Pancreas (tissue), 10 donors: ENCODE measurements around the gene NOG. TPM values are rescaled to one million over a fixed set of nuclear protein-coding genes. Genes with fewer than 3 reads are reported as not detected.

ENCODE experiments used
- ATAC-seq, 4 donors: fragments of 200-7000 bp; cut with Tn5 transposase; one replicate each; pipeline versions ENCODE4 v1.8.0 to v1.9.1; 2020; ENCODE audit warnings: mild to moderate bottlenecking in 4 of 4, moderate library complexity in 4 of 4
- DNase-seq, 6 donors: peaks; one replicate each; pipeline ENCODE4 v3.0.0-alpha.2; 2020
- FAIRE-seq: peaks from 2 replicates; lab custom pipeline; 2012; peaks lifted over from hg19 to GRCh38; lab: Jason Lieb, UNC
- H3K27ac ChIP-seq, 4 donors: fragments of 200-600 bp; sonication (generic); 1 replicate in 3 of 4; 2 replicates in 1 of 4; pipeline versions ENCODE4 v1.5.0 to v1.8.0; 2020
- H3K27me3 ChIP-seq, 4 donors: fragments of 200-600 bp; one replicate each; pipeline ENCODE4 v1.8.0; 2021
- H3K36me3 ChIP-seq, 3 donors: fragments of 200-600 bp; sonication (generic) in 1 of 3; one replicate each; pipeline versions ENCODE4 v1.5.0 to v1.8.0; 2020 to 2021
- H3K4me1 ChIP-seq, 3 donors: fragments of 200-600 bp; one replicate each; pipeline ENCODE4 v1.8.0; 2021
- H3K4me3 ChIP-seq, 4 donors: fragments of 200-600 bp; sonication (generic) in 2 of 4; one replicate each; pipeline versions ENCODE4 v1.5.0 to v1.8.0; 2020 to 2021
- H3K9me3 ChIP-seq, 4 donors: fragments of 200-600 bp; one replicate each; pipeline ENCODE4 v1.8.0; 2021
- WGBS, 2 donors: extraction: QIAGEN DNeasy Blood & Tissue Kit; methylation state at CpG; one replicate each; pipeline ENCODE4 v1.1.7; 2013; 5-methylcytosine and 5-hydroxymethylcytosine counted together
- intact Hi-C, 3 donors: fragments of 100-400 bp; cut with DNase I; formaldehyde crosslinking; loops; one replicate each; pipeline versions ENCODE4 v1.11.1 to v1.14.2; 2022
- polyA plus RNA-seq, 2 donors: library from polyadenylated mRNA; stranded (reverse); fragments of 200-250 nt; gene quantifications; one replicate each; pipeline ENCODE4 v1.2.3, GENCODE V29; 2013
- total RNA-seq, 6 donors: library from RNA; stranded (reverse); fragmentation: NEBNext Ultra II Directional in 4 of 6; extraction: Animal tissue kit (Norgen Biotek cat#: 25700) in 4 of 6; gene quantifications; one replicate each; pipeline versions ENCODE4 v1.2.1 to v1.2.4, GENCODE V29; 2021 to 2023
- TF ChIP-seq, protein P1 (sequence below), 4 donors: fragments of 200-600 bp; sonication (generic) in 3 of 4; IDR thresholded peaks; one replicate each; pipeline versions ENCODE4 v1.5.0 to v1.8.0; 2021; ENCODE audit warnings: antibody characterized with exemption in 4 of 4
- donor health status: healthy with polysubstance abuse.
- donor health status: DM: no; HTN: no; CAD: no; lungs with moderate emphysema.
- donor health status: DM: no; HTN: no; CAD: no.
- donor health status: control.
- donor health status: control.
- donor health status: Bipolar disorder and iron deficiency.
- donor health status: DM: yes; HTN: yes; CAD: no.
- donor health status: DM: no; HTN: no; CAD: no.
- donor health status: DM: no; HTN: no; CAD: no.
- donor health status: DM: yes; HTN: yes; CAD: no.

Gene NOG
- total and polyA plus RNA-seq, 8 donors, result 0.09 to 0.19 (median 0.13) TPM; not detected in 3

- no peaks in the 10 kb centered on the region for H3K36me3 ChIP-seq
- no peaks in the 10 kb centered on the region for H3K27me3 ChIP-seq
- no peak overlapping the region for H3K27ac ChIP-seq
- TF ChIP-seq, protein P1, sequence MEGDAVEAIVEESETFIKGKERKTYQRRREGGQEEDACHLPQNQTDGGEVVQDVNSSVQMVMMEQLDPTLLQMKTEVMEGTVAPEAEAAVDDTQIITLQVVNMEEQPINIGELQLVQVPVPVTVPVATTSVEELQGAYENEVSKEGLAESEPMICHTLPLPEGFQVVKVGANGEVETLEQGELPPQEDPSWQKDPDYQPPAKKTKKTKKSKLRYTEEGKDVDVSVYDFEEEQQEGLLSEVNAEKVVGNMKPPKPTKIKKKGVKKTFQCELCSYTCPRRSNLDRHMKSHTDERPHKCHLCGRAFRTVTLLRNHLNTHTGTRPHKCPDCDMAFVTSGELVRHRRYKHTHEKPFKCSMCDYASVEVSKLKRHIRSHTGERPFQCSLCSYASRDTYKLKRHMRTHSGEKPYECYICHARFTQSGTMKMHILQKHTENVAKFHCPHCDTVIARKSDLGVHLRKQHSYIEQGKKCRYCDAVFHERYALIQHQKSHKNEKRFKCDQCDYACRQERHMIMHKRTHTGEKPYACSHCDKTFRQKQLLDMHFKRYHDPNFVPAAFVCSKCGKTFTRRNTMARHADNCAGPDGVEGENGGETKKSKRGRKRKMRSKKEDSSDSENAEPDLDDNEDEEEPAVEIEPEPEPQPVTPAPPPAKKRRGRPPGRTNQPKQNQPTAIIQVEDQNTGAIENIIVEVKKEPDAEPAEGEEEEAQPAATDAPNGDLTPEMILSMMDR (IDR thresholded peaks at IDR 0.05), result no peak
- no peaks in the 10 kb centered on the region for H3K9me3 ChIP-seq
- no peaks in the 10 kb centered on the region for H3K4me1 ChIP-seq
- FAIRE-seq (no peak), ATAC-seq (no peak), DNase-seq (no peak)
- 24 to 32% methylated on average over 15 of the region's 15 CpGs for WGBS, 2 donors
- H3K4me3 ChIP-seq, result no peak overlapping the region
- intact Hi-C loops, result no loop called here
Measured at GRCh38 chr17:56577843-56578204, 15.7 kb upstream of the NOG start.

DNA sequence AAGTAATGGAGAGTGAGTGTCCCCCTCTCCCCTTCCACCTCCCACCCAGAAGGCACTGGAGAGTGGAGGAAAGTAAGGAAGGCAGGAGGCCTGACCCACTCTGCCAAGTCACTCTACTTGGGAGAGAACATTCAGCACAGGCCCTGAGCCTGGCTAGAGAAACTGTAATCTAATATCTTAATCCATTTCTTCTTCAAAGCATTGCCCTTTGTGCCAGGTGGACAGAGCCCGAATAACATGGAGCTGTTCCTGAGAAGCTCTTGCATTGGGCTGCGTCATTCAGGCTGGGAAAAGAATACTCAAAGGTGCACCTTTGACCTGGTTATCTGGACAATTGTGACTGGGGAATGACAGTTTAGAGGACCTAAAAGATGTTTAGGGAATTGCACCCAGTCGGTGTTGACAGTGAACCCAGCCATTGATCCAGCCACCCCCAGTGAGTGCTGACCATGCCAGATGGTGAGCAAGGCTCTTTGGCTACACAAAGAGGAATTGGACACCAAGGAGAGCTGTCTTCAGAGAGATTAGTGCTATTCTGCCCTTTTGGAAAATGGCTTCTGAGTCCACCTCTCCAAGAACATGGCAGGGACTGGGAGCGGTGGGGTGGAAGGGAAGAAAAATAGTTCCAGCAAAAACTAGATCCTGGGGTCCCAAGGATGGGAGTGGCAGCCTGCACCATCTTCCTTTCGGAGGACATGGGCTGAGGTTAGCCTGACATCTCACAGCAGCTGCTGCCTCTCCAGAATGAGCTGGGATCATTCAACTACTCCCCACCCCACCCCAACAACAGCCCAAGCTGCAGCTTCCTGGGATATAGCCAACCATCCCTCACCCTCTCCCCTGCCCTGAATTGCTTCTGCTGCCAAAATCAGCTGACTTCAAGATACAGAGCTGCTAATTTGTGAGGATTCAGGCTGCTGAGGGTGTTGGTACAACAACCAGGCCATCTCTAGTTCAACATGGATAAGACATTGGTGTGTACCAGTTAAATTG lies 11.6 kb upstream of the NOG start:
- H3K4me3 ChIP-seq, result no peak overlapping the region
- WGBS, 2 donors, result 60 to 62% methylated on average over 5 of the region's 5 CpGs
- intact Hi-C loops, result no loop called here
- FAIRE-seq (no peak), ATAC-seq (no peak), DNase-seq (no peak)
- H3K36me3 ChIP-seq, result no peaks in the 10 kb centered on the region
- H3K27ac ChIP-seq, result no peak overlapping the region
- H3K27me3 ChIP-seq, result no peaks in the 10 kb centered on the region
- TF ChIP-seq, protein P1 (IDR thresholded peaks at IDR 0.05), result no peak
- H3K9me3 ChIP-seq, result no peaks in the 10 kb centered on the region
- no peaks in the 10 kb centered on the region for H3K4me1 ChIP-seq

- 60 to 68% methylated on average over 7 of the region's 7 CpGs for WGBS, 2 donors
- Histone ChIP-seq H3K9me3 (no peaks in the 10 kb centered on the region), H3K36me3 (no peaks in the 10 kb centered on the region), H3K4me1 (no peaks in the 10 kb centered on the region), H3K4me3 (no peak overlapping the region), H3K27me3 (no peaks in the 10 kb centered on the region), H3K27ac (no peak overlapping the region)
- DNase-seq (no peak), ATAC-seq (no peak), FAIRE-seq (no peak)
- intact Hi-C loops, result no loop called here
- TF ChIP-seq, protein P1 (IDR thresholded peaks at IDR 0.05), result no peak
Measured at GRCh38 chr17:56583772-56584171, 9.7 kb upstream of the NOG start.

- no peaks in the 10 kb centered on the region for H3K4me1 ChIP-seq
- H3K27ac ChIP-seq, result no peak overlapping the region
- no peaks in the 10 kb centered on the region for H3K27me3 ChIP-seq
- TF ChIP-seq, protein P1 (IDR thresholded peaks at IDR 0.05), result no peak
- no peaks in the 10 kb centered on the region for H3K9me3 ChIP-seq
- FAIRE-seq, result no peak
- H3K4me3 ChIP-seq, result no peak overlapping the region
- no peak for ATAC-seq
- no peaks in the 10 kb centered on the region for H3K36me3 ChIP-seq
- DNase-seq, result no peak
- WGBS, 2 donors, result 27 to 37% methylated on average over 5 of the region's 5 CpGs
- intact Hi-C loops, result no loop called here
Measured at GRCh38 chr17:56587298-56587697, 6.2 kb upstream of the NOG start.
